HG03575 (cell line): ENCODE data around the gene WEE2.
"Not testable (repeated sequence)": the region's sequence is repeated elsewhere in the genome, so short reads cannot be mapped to it uniquely, and the experiment has no call there.

Source experiments
- ATAC-seq: cut with Tn5 transposase; IDR thresholded peaks from one replicate; pipeline ENCODE4 v1.9.1; 2021; ENCODE audit not compliant: unreplicated experiment, insufficient number of reproducible peaks, low FRiP score; ENCODE audit errors: extremely low read depth

Gene WEE2

DNA sequence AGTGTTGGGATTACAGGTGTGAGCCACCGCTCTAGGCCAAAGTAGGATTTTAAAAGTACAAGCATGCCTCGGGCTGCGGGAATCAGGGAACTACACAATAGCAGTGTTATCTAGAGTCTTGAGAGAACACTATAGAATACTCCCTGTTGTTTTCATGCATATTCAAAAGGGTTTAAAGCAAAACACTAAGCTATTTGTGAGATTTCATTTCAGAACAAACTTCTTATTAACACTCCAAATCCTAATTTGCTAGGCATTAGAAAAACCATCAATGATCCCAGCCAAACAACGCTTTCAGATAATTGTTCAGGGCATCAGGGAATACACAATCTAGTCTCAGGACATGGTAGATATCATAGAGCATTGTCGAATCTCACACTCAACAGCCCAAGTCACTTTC is 20.1 kb upstream of the WEE2 start:
- no peak for ATAC-seq

DNA sequence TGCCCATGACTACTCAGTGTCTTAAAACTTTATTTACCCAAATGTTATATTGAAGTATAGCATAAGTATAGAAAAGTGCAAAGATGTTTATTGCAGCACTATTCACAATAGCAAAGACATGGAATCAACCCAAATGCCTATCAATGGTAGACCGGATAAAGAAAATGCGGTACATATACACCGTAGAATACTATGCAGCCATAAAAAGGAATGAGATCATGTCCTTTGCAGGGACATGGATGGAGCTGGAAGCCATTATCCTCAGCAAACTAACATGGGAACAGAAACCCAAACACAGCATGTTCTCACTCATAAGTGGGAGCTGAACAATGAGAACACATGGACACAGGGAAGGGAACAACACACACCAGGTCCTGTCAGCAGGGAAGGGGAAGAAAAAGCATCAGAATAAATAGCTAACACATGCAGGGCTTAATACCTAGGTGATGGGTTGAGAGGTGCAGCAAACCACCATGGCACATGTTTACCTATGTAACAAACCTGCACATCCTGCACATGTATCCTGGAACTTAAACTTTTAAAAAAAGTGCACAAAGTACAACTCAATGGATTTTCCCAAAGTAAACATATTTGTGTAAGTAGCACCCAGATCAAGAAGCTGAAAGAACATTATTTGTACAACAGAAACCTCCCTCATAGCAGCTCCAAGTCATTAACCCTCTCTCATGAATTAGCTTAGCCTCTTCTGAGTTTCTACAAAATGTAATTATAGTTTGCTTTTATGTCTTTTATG is 18.9 kb upstream of the WEE2 start:
- not testable (repeated sequence) for ATAC-seq

DNA sequence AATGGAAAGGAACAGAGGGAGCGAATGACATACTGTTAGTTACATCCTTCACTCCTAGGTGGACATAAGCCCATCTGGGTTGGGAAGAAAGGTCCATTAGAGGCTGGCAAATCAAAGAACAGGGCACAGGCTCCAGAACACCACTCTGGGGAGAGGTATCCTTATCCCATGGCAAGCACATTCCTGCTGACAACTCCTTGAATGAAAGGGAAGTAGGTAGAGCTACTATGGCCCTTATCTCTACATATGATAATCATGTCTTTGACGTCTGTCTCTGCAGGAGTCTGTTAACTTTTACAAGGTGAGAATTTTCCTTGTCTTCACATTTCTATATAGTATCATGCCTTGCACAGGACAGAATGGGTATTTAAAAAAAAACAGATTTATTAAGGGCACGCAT is 16.6 kb upstream of the WEE2 start:
- ATAC-seq = no peak

DNA sequence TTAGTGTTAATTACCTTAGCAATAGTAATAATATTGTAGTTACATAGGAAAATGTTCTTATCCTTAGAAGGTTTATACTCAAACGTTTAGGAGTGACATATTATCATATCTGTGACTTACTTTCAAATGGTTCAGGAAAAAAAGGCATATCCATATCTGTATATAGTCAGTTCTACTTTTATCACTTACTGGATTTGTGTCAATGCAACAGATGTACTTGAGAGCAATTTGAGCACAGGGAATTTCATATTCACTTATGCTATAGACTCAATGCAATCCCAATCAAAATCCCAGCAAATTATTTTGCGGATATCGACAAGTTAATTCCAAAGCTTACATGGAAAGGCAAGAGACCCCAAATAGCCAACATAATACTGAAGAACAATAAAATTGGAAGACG is 16.2 kb upstream of the WEE2 start:
- no peak for ATAC-seq

DNA sequence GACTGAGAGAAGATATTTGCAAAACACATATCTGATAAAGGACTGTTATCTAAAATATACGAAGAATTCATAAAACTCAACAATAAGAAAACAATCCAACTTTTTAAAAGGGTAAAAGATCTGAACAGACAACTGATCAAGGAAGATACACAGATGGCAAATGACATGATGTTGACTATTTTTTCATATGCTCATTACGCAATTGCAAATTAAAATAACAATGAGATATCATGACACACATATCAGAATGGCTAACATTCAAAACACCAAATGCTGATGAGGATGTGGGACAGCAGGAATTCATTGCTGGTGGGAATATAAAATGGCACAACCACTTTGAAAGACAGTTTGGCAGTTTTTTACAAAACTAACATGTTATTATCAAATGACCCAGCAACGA is 15.1 kb upstream of the WEE2 start:
- ATAC-seq = no peak

DNA sequence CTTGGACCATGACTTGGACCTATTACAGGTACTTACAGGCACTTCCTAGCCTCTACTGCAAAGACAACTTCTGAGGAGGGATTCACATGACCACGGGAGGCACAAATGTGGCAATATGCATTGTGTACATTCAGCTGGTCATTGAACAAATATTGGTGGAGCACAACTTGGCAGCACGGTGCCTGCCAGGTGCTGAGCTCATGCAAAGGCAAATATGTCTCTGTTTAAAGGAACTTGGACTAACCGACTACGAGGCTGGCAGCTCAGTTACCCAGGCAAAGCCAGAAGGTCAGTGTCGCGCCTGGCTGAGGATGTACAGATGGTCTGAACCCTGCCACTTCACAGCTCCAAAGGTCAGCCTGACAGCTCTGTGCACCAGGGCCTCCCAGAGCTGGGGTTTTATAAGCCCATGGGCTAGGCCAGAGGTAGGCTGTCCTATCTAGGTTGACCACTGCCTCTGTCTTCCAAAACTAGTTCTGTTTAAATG is 12.3 kb upstream of the WEE2 start:
- ATAC-seq = no peak

DNA sequence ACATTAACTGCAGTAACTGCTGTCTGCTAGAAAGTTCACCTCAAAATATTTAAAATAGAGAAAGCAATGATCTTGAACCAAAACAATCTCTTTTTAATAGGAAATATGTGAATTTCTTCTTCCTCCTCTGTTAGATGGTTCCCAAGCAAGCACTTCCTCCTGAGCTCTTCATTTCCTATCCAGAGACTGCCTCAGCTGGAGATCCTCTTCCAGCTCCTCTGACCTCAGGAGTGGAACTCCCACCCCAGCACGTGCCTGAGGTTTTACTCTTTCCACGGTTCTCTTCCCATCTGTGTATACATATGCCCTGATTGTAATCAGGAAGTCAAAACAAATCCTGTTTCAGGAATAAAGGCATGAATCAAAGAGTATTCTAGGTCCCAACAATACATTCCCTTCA is 11.8 kb upstream of the WEE2 start:
- no peak for ATAC-seq

- ATAC-seq = no peak
Measured at GRCh38 chr7:141697211-141697871, 10.8 kb upstream of the WEE2 start.

DNA sequence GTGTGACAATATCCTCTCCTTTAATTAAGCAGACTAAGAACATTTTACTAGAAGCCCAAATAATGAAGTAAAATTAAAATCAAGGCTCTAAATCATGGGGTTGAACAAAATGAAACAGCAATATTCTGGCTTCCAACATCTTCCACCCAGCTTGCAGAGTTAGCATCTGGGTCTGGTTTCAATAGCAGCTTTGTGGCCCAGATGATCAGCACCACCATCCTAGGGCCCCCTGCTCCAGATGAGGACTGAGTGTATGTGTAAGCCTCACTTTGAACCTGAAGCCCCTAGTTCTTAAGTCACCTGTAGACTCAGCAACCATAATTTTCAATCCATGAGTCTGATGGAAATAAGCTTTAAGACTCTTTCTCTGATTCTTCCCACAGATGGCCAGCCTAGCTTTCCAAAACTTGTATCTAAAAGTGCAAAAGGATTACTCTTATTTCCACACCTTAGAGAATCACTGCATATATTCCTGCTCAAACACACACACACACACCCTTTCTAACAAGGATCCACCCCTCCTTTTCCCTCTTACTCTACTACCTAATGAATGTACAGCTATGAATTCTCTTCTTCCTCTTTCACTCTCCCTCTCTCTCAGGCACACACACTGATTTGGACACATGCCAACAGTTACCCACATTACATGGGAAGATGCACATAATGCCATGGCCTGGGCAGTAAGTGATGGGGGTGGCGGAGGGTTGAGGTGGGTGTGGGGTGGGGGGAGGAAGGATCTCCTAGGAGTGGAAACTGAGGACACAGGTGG is 9.7 kb upstream of the WEE2 start:
- ATAC-seq = no peak

DNA sequence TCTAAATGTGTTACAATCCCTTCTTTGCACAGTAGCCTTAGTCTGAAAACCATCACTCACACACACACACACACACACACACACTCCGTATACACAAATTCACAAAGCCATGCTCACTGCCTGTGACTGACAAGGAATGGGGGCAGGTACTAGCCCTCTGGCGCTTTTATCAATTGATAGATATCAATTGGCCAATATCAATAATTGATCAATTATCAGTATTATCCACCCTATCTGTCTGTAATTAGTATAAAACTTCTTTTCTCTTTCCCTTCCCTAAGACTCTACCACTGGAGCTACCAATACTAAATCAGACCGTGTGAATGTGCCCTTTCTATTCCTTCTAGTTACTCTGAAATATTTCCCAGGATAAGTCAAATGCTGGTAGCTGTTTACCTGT is 8.3 kb upstream of the WEE2 start:
- no peak for ATAC-seq

DNA sequence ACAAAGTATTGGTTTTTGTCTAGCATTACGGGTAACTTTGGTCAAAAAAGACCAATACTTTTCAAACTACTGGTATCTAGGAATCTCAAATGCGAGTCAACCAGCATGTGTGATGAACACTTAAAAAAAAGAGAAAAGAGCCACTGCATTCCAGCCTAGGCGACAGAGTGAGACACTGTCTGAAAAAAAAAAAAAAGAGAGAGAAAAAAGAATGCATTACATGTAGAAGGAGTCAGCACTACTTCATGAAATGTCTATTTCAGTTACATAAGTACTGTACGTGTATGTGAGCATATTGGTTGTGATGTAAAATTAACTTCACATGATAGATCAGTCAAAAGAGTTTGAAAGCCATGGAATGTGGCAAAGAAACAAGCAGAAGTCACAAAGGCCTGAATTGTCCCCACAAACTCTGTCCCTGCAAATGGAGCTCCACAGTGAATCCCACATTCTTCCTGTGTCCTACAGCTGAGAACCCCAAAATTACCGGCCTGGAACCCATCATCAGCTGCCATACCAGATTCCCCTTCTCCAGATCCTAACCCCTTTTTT is 7.8 kb upstream of the WEE2 start:
- no peak for ATAC-seq

DNA sequence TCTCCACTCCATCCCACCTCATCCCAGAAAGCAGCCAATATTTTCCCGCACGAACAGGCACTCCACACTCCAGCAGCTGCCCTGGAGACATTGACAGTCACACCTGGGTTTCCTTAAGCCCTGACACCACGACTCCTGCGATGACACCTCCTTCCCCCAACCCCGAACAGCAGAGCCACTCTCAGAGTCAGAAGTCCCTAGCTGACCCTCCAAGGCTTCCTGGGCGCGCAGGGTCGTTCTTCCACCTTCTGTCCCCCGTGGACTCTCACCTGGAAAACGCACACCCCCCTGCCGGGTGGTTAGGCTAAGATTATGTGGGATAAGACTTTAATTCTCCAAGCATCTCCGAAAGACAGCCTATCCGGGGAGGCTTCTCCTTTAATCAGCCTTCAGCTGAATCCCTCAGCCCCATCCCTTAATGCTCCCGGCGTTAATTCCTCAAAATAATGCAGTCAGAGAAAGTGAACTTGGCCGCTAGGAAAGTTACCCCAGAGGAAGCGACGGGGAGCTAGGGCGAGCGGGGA is 7.2 kb upstream of the WEE2 start:
- no peak for ATAC-seq

- ATAC-seq = no peak
Measured at GRCh38 chr7:141701489-141702046, 6.6 kb upstream of the WEE2 start.

GRCh38 chr7:141702047-141702567 is 6.0 kb upstream of the WEE2 start, which contains the start of gene DENND11:
Gene DENND11, minus strand, starts transcription at chr7:141702166. Its CDS starts 13 bp downstream, at chr7:141702153.
- ATAC-seq = no peak

DNA sequence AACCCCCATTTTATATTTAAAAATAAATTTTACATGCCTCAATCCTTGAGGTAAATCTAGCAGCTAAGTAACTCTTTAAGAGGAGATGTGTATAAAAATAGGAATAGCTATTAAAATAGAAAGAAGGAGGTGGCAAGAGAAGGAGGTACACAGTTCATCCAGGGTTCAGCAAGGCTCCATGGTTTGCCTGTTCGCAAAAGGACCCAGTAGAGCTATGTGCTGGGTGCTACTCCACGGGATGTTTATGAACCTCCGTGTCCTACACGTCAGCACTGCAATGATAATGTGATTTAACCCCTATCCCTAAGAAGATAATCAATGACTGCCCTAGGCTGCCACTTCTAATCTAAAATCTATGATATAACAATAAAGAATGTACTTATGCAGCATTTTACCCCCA is 5.3 kb upstream of the WEE2 start:
- no peak for ATAC-seq

- ATAC-seq = no peak
Measured at GRCh38 chr7:141704112-141704511, 4.0 kb upstream of the WEE2 start.

GRCh38 chr7:141704741-141705140 is 3.4 kb upstream of the WEE2 start:
- no peak for ATAC-seq

- no peak for ATAC-seq
Measured at GRCh38 chr7:141706239-141707064, 1.7 kb upstream of the WEE2 start.
